Nephron (organoid): ENCODE results near the gene LANCL3.
"Not testable (repeated sequence)": the region's sequence is repeated elsewhere in the genome, so short reads cannot be mapped to it uniquely, and the experiment has no call there.

Experiments used
- H3K27ac Mint-ChIP-seq, 3 experiments: 2 replicates each; pipeline ENCODE4 v1.8.0; 2020; ENCODE audit warnings: mixed read lengths in 3 of 3, mild to moderate bottlenecking in 2 of 3, moderate library complexity in 1 of 3
- H3K27me3 Mint-ChIP-seq: 2 replicates; pipeline ENCODE4 v1.8.0; 2021; ENCODE audit warnings: low read depth, mild to moderate bottlenecking, moderate library complexity, mixed read lengths
- H3K36me3 Mint-ChIP-seq: 2 replicates; pipeline ENCODE4 v1.8.0; 2020; ENCODE audit warnings: low read depth, mixed read lengths
- H3K4me1 Mint-ChIP-seq: 2 replicates; pipeline ENCODE4 v1.8.0; 2020; ENCODE audit warnings: mixed read lengths
- H3K4me3 Mint-ChIP-seq, 3 experiments: 2 replicates each; pipeline ENCODE4 v1.8.0; 2020; ENCODE audit warnings: mild to moderate bottlenecking in 3 of 3, mixed read lengths in 3 of 3, moderate library complexity in 2 of 3
- H3K9me3 Mint-ChIP-seq: 2 replicates; pipeline ENCODE4 v1.8.0; 2020; ENCODE audit warnings: mixed read lengths
- TF ChIP-seq, protein P1 (sequence below), 3 experiments: fragments of 200-600 bp; sonication (generic); IDR thresholded peaks; one replicate each; pipeline ENCODE4 v1.5.0; 2021; ENCODE audit warnings: antibody characterized with exemption in 3 of 3; ENCODE audit not compliant: unreplicated experiment in 3 of 3

LANCL3 gene

DNA sequence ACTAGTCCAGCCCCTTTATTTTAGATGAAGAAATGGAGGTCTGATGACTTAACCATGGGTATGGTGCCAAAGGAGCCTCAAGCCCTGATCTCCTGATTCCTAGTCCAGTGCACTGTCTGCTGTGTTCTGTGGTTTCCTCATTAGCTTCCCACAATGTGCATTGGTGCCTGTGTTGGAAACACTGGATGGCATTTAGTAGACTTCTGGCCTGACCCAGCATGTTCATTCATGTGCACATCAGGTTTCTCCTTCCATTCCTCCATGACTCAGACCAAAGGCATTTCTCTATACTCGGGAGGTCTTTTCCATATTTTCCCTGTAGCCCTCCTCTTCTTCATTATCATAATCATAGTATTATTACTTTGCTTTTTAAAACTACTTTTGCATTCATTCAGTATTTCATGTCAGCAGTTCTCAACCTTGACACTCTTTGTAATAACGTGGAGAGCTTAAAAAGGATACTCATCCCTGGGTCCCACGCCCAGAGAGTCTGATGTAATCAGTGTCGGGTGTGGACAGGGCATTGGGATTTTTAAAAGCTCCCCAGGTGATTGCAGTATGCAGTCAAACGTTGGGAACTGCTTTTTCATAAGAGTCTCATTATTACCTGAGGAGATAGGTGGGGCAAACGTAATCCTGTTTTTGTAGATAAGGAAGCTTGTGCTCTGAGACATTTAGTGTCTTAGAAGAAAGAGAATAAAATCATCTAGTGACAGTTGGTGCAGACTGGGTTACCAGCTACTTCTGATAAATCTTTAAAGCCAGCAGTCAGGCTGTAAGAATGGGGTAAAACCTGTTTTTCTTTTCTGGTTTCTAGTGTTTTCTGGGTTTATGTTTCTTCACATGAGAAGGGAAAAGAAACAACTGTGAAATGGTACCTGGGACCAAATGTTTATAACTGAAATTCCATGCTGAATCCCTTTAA, 73.2 kb downstream of the LANCL3 start:
- Mint-ChIP-seq H3K9me3 (peaks cover 3% of the 10 kb centered on the region), H3K27ac (no peak overlapping the region), H3K4me1 (no peaks in the 10 kb centered on the region), H3K36me3 (no peaks in the 10 kb centered on the region), H3K27me3 (no peaks in the 10 kb centered on the region), H3K4me3 (no peak overlapping the region)
- TF ChIP-seq, protein P1, sequence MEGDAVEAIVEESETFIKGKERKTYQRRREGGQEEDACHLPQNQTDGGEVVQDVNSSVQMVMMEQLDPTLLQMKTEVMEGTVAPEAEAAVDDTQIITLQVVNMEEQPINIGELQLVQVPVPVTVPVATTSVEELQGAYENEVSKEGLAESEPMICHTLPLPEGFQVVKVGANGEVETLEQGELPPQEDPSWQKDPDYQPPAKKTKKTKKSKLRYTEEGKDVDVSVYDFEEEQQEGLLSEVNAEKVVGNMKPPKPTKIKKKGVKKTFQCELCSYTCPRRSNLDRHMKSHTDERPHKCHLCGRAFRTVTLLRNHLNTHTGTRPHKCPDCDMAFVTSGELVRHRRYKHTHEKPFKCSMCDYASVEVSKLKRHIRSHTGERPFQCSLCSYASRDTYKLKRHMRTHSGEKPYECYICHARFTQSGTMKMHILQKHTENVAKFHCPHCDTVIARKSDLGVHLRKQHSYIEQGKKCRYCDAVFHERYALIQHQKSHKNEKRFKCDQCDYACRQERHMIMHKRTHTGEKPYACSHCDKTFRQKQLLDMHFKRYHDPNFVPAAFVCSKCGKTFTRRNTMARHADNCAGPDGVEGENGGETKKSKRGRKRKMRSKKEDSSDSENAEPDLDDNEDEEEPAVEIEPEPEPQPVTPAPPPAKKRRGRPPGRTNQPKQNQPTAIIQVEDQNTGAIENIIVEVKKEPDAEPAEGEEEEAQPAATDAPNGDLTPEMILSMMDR (IDR thresholded peaks at IDR 0.05; ENCODE audit: unreplicated experiment in 3 of 3): no peak

DNA sequence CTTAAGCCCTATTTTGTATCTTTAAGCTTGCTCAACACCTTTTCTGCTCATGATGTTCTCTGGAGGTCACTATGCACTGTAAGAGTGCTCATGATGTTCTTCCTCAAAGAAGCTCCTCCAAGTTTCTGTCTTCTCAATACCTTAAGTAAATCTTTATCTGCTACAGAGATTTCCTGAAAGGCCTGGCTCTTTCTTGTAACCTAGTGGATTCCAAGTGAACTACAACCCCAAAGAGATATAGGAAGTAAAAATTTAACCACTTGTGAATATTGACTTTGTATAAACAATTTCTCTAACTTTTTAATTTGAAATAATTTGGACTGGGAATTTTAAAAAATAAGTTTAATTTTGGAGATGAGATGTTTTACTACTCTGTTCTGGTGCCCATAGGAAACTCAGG, 74.8 kb downstream of the LANCL3 start:
- Mint-ChIP-seq H3K4me3 (no peak overlapping the region), H3K27me3 (no peaks in the 10 kb centered on the region), H3K9me3 (peaks cover 3% of the 10 kb centered on the region), H3K27ac (no peak overlapping the region), H3K4me1 (no peaks in the 10 kb centered on the region), H3K36me3 (no peaks in the 10 kb centered on the region)
- TF ChIP-seq, protein P1 (IDR thresholded peaks at IDR 0.05; ENCODE audit: unreplicated experiment in 3 of 3): peak in 1 of 3 experiments; percentile 8

DNA sequence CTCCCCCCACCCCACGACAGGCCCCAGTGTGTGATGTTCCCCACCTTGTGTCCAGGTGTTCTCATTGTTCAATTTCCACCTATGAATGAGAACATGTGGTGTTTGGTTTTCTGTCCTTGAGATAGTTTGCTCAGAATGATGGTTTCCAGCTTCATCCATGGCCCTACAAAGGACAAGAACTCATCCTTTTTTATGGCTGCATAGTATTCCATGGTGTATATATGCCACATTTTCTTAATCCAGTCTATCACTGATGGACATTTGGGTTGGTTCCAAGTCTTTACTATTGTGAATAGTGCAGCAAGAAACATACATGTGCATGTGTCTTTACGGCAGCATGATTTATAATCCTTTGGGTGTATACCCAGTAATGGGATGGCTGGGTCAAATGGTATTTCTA, 79.4 kb downstream of the LANCL3 start:
- H3K9me3 Mint-ChIP-seq, H3K27me3 Mint-ChIP-seq, H3K4me1 Mint-ChIP-seq, H3K4me3 Mint-ChIP-seq, H3K27ac Mint-ChIP-seq, H3K36me3 Mint-ChIP-seq: not testable (repeated sequence)

DNA sequence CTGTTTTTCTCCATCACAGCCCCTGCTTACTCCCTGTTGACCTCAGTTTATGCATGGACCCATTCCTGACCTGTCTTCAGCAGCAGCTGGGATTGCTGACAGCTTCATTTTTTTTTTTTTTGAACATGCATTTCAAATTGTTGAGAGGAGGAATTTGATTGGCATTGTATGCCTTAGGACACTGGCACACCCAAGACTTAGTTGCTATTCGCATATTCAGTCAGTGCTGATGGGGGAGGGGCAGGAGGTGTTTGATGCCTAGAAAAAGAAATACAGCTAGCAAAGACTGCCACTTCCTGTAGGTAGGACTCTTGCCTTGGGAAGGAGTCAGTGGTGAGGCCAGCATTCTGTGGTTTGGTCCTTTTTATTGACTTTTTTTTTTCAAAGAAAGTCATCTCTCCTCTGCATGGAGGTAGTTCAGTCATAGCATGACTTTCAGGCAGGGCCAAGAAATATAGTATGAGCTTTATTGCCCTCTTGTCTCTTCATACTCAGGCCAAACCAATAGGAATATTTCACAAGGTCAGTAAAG, 80.5 kb downstream of the LANCL3 start:
- TF ChIP-seq, protein P1 (IDR thresholded peaks at IDR 0.05; ENCODE audit: unreplicated experiment in 3 of 3): no peak
- peaks cover 3% of the 10 kb centered on the region for H3K9me3 Mint-ChIP-seq
- H3K27me3 Mint-ChIP-seq: no peaks in the 10 kb centered on the region
- no peak overlapping the region for H3K4me3 Mint-ChIP-seq
- H3K27ac Mint-ChIP-seq: no peak overlapping the region
- no peaks in the 10 kb centered on the region for H3K36me3 Mint-ChIP-seq
- no peaks in the 10 kb centered on the region for H3K4me1 Mint-ChIP-seq

DNA sequence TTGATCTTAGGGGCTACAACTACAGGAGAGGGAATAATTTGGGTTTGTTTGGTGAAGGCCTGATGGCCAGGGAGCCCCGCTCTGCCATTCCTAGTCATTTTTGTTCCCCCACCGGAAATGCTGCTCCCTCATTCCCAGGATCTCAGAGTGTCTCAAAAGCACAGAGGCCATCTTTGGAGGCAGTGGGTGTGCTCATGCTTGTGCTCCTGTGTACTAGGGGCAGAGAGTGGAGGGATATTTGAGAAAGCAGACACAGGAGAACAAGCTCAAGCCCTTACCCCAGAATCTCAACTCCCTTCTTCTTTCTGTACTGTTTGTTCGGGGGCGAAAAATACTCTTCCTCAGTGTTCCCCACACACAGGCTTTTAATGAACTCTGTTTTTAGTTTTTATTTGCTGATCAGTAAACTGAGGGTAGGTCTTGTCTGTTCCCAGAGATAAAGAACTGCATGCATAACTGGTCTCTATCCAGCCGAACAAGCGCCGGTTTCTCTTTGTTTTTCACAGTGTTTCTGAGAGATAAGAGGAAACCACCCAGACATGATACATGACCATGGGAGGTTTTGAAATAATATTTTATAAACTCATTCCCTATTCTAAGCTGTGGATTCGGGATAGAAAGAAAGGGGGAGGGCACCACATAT, 81.2 kb downstream of the LANCL3 start:
- TF ChIP-seq, protein P1 (IDR thresholded peaks at IDR 0.05; ENCODE audit: unreplicated experiment in 3 of 3): no peak
- Mint-ChIP-seq H3K4me3 (no peak overlapping the region), H3K27me3 (no peaks in the 10 kb centered on the region), H3K27ac (peak overlapping the region in 2 of 3 experiments; percentile 53 to 56), H3K4me1 (no peaks in the 10 kb centered on the region), H3K36me3 (no peaks in the 10 kb centered on the region), H3K9me3 (peaks cover 3% of the 10 kb centered on the region)

DNA sequence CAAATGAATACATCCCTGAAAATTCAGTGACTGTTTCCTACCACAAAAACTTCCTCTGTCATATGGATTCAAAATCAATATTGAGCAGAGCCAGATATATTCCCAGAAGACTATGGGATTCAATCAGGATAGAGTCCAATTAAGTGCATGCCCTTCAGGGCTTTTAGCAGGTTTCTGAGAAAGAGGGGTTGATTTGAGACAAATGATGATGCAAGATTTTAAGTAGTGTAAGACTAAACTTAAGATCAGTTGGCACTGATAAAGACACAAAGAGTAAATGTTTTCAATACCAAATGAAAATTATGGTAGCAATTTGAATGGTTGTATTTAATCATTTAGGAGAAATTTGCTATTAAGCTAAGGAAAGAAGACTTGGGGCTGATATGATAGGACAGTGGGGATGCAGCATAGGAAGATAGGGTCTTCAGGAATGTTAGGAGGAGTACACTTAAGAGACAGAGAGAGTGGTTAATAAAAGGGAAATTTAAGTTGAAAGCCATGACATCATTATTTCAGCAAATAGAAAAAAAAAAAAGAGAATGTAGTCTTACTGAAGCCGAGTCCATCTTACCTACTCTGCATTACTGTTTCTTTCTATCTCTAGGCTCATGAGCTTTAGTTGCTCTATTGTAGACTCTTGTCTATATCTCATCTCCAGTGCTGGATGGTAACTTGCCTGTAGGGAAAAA, 82.1 kb downstream of the LANCL3 start:
- Mint-ChIP-seq H3K9me3 (peaks cover 3% of the 10 kb centered on the region), H3K27me3 (no peaks in the 10 kb centered on the region), H3K4me3 (no peak overlapping the region), H3K27ac (no peak overlapping the region), H3K36me3 (no peaks in the 10 kb centered on the region), H3K4me1 (no peaks in the 10 kb centered on the region)
- TF ChIP-seq, protein P1 (IDR thresholded peaks at IDR 0.05; ENCODE audit: unreplicated experiment in 3 of 3): no peak
